NCI-H510A (cell line): ENCODE results near the gene NHSL2.
A peak's percentile ranks its signal among the peaks of the same experiment; 100 is the strongest.
"Not testable (repeated sequence)": the region's sequence is repeated elsewhere in the genome, so short reads cannot be mapped to it uniquely, and the experiment has no call there.

Experiments
- DNase-seq: peaks from one replicate; lab custom pipeline; 2025; lab: John Stamatoyannopoulos, UW

Gene NHSL2

GRCh38 chrX:71910643-71910985 is at the start of gene NHSL2:
TSS of gene NHSL2 (plus strand) at chrX:71910845.
- peak; percentile 21 for DNase-seq

- DNase-seq, result no peak
These were observed 43.0 kb upstream of the NHSL2 start for GRCh38 chrX:71867680-71868079.

GRCh38 chrX:71869566-71869965 is 41.1 kb upstream of the NHSL2 start:
- not testable (repeated sequence) for DNase-seq

- DNase-seq, result no peak
These were observed 40.2 kb upstream of the NHSL2 start for GRCh38 chrX:71870208-71871098.

- DNase-seq, result no peak
These were observed 39.3 kb upstream of the NHSL2 start for GRCh38 chrX:71871367-71871766.

GRCh38 chrX:71872542-71873458 is 37.8 kb upstream of the NHSL2 start:
- no peak for DNase-seq

GRCh38 chrX:71873459-71873833 is 37.2 kb upstream of the NHSL2 start:
- DNase-seq, result no peak

GRCh38 chrX:71876841-71877240 is 33.8 kb upstream of the NHSL2 start:
- DNase-seq, result not testable (repeated sequence)

GRCh38 chrX:71885099-71885498 is 25.5 kb upstream of the NHSL2 start:
- DNase-seq, result no peak

GRCh38 chrX:71895607-71896006 is 15.0 kb upstream of the NHSL2 start:
- no peak for DNase-seq

GRCh38 chrX:71906144-71906543 is 4.5 kb upstream of the NHSL2 start:
- no peak for DNase-seq

- DNase-seq, result no peak
These were observed 2.3 kb upstream of the NHSL2 start for GRCh38 chrX:71908387-71908786.

GRCh38 chrX:71909956-71910355 is 689 bp upstream of the NHSL2 start:
- DNase-seq, result no peak

GRCh38 chrX:71910986-71911730 is 513 bp downstream of the NHSL2 start:
- peak; percentile 23 for DNase-seq

- DNase-seq, result no peak
These were observed 1.0 kb downstream of the NHSL2 start for GRCh38 chrX:71911731-71912050.

- no peak for DNase-seq
These were observed 1.5 kb downstream of the NHSL2 start for GRCh38 chrX:71912156-71912555.

GRCh38 chrX:71913156-71913950 is 2.7 kb downstream of the NHSL2 start:
- no peak for DNase-seq

GRCh38 chrX:71917621-71918343 is 7.1 kb downstream of the NHSL2 start:
- DNase-seq, result no peak

GRCh38 chrX:71919431-71919830 is 8.8 kb downstream of the NHSL2 start:
- no peak for DNase-seq

- no peak for DNase-seq
These were observed 9.2 kb downstream of the NHSL2 start for GRCh38 chrX:71919886-71920285.

GRCh38 chrX:71922686-71923085 is 12.0 kb downstream of the NHSL2 start:
- DNase-seq, result no peak
